IgD-negative memory B cell (primary cell): ENCODE measurements around the gene TMEM191C. TPM values are rescaled to one million over a fixed set of nuclear protein-coding genes. Genes with fewer than 3 reads are reported as not detected.
"Not testable (repeated sequence)": the region's sequence is repeated elsewhere in the genome, so short reads cannot be mapped to it uniquely, and the experiment has no call there.

Source experiments
- H3K27ac Mint-ChIP-seq, 3 donors: one replicate each; pipeline ENCODE4 v1.8.0; 2020 to 2022; ENCODE audit warnings: mild to moderate bottlenecking in 3 of 3, mixed read lengths in 3 of 3, moderate library complexity in 1 of 3
- H3K27me3 Mint-ChIP-seq: one replicate; pipeline ENCODE4 v1.8.0; 2021; ENCODE audit warnings: mixed read lengths
- H3K36me3 Mint-ChIP-seq: one replicate; pipeline ENCODE4 v1.8.0; 2020; ENCODE audit warnings: mild to moderate bottlenecking, mixed read lengths
- H3K4me1 Mint-ChIP-seq, 3 donors: one replicate each; pipeline ENCODE4 v1.8.0; 2020 to 2022; ENCODE audit warnings: mixed read lengths in 3 of 3, mild to moderate bottlenecking in 1 of 3
- H3K4me3 Mint-ChIP-seq, 4 donors: one replicate each; pipeline ENCODE4 v1.8.0; 2020 to 2022; ENCODE audit warnings: mild to moderate bottlenecking in 4 of 4, mixed read lengths in 4 of 4, moderate library complexity in 3 of 4
- H3K9me3 Mint-ChIP-seq, 3 donors: one replicate each; pipeline ENCODE4 v1.8.0; 2020 to 2021; ENCODE audit warnings: mixed read lengths in 3 of 3, mild to moderate bottlenecking in 1 of 3
- polyA plus RNA-seq: library from polyadenylated mRNA; unstranded; fragments of 300-500 nt; fragmentation: Illumina TruSeq; gene quantifications from one replicate; pipeline ENCODE4 v1.2.3, GENCODE V29; 2021

Gene TMEM191C
- polyA plus RNA-seq, 1 donor from 2014 or later = 1.3 TPM

DNA sequence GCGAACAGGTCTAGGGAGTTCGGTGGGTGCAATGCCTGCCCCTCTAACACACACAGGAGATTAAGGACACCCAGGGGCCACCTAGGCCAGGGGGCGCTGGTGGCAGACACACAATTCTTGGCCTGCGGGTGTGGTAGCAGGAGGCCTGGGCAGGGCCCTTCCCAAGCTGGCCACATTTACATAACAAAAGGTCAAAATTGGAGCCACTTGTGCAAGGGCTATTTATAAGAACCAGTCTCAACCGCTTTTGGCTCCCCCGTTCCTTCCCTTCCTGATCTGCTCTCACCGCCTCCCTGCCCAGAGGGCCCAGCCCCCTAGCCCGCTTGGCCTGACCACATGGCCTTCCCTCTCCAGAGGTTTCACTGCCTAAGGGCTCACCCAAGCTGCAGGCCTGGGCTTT, 25.1 kb downstream of the TMEM191C start:
- H3K4me3 Mint-ChIP-seq, H3K9me3 Mint-ChIP-seq, H3K27me3 Mint-ChIP-seq, H3K27ac Mint-ChIP-seq, H3K36me3 Mint-ChIP-seq, H3K4me1 Mint-ChIP-seq: not testable (repeated sequence)

DNA sequence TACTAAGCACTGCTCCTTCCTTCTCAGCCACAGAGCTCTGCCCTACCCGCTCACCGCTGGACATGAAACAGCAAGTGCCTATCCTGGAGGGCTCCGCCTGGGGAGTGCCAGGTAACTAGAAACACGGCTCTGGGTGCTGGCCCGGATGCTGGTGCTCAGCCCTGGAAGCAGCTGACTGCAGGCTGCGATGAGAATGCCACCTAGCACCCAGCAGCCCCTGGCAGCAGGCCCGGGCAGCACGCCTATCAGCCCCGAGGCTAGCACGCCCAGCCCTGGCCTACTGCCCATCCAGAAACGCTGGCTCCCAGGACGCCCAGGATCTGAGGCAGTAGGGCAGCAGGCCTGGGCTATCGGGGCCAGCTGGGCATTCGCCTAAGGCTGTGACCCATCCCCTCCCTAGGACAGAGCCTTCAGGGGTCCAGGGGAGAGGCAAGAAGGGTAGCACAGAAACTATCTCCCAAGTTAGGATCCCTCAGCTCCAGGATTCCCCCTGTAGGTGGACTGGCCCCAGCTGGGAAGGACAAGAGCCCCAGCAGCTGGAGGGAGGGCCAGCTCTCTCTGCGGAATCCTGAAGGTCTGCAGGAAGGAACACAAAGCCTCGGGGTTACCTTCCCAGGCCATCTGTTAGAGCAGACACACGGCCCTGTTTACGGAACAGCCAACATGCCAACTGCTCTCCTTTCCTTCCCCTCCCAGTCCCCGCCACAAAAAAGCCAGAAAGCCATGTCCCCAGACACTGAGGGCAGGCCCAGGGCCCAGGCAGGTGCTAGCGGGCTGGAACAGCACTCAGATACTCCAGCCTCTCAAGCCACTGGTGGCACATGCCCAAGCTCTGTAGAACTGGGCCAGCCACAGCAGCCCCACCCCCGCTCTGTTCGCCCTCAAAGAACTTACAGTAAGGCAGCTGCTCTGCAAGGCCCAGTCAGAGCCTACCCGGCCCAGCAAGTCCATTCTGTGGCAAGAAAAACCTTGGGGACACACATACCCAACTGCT, 26.9 kb downstream of the TMEM191C start:
- not testable (repeated sequence) for H3K4me1 Mint-ChIP-seq, H3K9me3 Mint-ChIP-seq, H3K27ac Mint-ChIP-seq, H3K27me3 Mint-ChIP-seq, H3K36me3 Mint-ChIP-seq, H3K4me3 Mint-ChIP-seq

DNA sequence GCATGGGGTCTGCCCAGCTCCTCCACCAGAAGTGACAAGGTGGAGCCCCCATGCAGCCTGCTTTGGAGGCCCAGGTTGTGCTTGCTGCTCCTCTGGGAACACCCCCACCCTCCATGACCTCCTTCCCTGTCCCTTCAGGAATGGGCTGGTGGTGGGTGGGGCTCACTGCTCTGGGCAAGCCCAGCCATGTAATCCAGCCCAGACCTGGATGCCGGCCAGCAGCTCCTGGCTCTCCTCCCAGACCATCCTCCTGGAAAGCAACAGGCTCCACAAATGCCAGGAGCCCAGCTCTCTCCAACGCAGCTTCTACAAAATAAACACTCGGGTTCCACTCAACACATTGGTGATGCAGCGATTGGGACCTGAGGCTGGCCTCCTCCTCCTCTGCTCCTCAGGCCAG, 30.8 kb downstream of the TMEM191C start:
- not testable (repeated sequence) for H3K4me1 Mint-ChIP-seq, H3K27ac Mint-ChIP-seq, H3K36me3 Mint-ChIP-seq, H3K4me3 Mint-ChIP-seq, H3K9me3 Mint-ChIP-seq, H3K27me3 Mint-ChIP-seq

DNA sequence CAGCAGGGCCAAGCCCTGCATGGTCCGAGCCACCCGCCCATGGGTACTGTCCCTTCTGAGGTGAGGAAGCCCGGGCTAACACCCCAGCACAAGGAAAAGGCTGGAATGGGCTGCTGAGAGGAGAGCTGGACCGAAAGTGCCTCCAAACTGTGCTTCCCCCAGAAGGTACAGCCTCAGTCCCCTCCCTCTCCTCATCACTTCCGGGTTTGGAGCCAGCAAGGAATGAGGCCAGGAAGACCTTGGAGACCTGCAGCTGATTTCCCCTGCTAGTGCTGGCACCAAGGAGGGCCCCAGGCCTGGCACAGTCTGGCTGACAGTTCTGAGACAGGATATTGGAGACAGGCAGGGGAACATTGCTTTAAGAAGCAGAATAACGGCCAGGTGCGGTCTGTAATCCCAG, 31.3 kb downstream of the TMEM191C start:
- H3K36me3 Mint-ChIP-seq, H3K9me3 Mint-ChIP-seq, H3K4me3 Mint-ChIP-seq, H3K4me1 Mint-ChIP-seq, H3K27me3 Mint-ChIP-seq, H3K27ac Mint-ChIP-seq: not testable (repeated sequence)

DNA sequence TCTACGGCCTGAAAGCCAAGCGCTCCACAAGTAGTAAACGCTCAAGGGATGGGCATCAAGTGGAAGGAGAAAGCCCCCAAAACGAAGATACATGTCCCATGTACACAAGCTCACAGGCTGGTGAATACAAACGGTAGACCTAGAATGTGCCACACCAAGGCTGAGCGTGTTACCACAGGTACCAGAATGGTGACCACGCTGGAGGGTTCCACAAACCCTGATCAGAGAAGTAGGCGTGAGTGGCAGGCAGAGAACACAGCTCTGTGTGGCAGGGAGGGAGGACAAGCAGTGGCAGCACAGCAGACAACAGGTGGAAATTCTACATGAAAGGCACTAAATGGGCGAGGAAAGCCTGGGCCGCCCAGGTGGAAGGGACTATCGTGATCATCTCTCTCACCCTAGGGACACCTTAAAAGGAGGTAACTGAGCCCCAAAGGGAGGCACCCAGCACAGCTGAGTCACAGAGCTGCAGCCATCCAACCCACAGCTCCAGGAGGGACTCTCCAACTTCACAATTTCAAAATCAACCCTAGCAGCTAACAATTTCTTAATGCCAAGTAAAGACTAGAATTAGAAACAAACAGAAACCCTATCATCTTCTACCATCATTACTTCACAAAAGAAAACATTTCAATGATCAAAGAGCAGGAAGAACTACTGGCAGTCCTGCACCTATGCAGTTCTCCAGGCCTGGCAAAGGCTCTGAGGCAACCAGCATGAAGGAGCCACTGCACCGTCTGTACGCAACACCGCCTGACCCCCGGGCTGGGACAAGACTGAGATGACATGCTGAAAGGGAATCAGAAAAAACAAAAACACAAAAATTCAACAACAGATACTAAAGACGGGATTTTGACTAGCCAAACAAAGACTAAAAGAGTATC, 32.7 kb downstream of the TMEM191C start:
- H3K27me3 Mint-ChIP-seq, H3K9me3 Mint-ChIP-seq, H3K36me3 Mint-ChIP-seq, H3K4me1 Mint-ChIP-seq, H3K27ac Mint-ChIP-seq, H3K4me3 Mint-ChIP-seq: not testable (repeated sequence)

DNA sequence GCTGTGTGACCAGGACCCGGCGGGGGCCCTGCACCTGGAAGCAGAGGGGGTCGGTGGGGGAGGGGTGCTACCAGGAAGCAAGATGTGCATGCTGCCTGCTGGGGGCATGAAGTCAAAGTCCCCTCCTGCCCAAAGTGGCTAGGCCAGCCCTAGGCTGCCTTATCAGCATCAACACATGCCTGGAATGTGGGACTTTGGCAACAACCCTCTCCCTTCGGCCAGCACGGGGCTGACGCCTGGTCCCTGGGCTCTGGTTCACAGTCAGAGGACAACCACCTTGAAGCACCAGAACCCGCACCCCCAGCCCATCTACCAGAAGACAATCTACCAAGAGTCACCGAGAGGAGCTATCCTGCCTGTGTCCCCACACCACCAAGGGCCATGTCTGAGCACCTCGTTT, 43.2 kb downstream of the TMEM191C start:
- not testable (repeated sequence) for H3K9me3 Mint-ChIP-seq, H3K27me3 Mint-ChIP-seq, H3K4me1 Mint-ChIP-seq, H3K4me3 Mint-ChIP-seq, H3K36me3 Mint-ChIP-seq, H3K27ac Mint-ChIP-seq

DNA sequence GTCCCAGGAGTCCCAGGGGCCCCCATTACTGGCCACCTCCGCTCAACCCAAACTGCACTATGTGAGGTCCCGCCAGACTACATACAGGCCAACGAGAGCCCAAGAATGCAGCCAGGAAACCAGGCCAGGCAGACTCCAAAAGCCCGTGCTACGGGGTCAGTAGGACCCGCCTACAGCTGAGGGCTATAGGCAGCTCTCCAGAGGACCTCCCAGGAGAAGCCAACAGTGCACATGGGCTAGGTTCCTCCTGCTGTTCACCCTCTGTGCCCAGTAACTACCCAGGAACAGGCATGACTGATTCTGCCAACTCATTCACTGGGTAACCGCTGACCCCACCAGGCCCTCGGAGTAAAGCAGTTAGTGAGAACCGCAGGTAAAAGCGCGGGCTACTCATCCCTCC, 44.8 kb downstream of the TMEM191C start:
- not testable (repeated sequence) for H3K36me3 Mint-ChIP-seq, H3K27me3 Mint-ChIP-seq, H3K4me3 Mint-ChIP-seq, H3K27ac Mint-ChIP-seq, H3K4me1 Mint-ChIP-seq, H3K9me3 Mint-ChIP-seq

DNA sequence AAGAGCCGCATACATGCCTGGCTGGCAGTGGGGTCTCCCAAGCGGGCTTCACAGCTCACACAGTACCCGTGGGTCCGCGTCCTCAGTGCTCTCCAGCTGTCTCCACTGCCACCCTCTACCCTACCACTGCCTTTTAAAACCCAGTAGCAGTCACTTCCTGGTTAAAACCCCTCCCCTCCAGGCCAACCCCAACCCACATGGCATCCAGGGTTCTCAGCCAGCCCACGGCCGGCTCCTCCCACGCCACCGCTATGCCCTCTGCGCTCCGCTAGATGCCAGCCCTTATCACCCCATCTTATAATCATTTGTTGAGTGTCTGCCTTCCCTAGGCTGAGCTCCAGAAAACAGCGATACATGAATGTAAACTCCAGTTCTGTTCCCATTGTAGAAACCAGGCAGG, 46.9 kb downstream of the TMEM191C start:
- not testable (repeated sequence) for H3K4me3 Mint-ChIP-seq, H3K27ac Mint-ChIP-seq

DNA sequence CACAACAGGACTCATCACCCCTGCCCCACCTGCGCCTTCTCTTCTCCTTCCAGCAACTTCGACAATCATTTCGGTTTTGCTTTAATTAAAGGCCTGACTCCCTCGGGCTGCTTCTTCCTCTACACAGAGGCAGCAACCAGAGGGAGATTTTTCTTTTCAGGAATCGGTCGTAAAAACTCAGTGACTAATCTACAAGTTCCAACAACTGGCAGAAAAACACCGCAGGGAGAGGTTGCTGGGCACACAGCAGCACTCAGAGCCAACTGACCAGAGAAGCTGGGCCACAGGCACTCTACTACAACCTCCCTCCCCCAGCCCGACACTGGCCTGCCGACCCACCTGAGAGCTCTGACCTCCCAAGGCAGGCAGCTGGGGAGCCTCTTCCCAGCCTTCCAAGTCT, 48.0 kb downstream of the TMEM191C start:
- not testable (repeated sequence) for H3K27ac Mint-ChIP-seq, H3K4me1 Mint-ChIP-seq, H3K9me3 Mint-ChIP-seq, H3K36me3 Mint-ChIP-seq, H3K27me3 Mint-ChIP-seq, H3K4me3 Mint-ChIP-seq

More for the DNA sequence above, 46.9 kb downstream of the TMEM191C start:
- H3K36me3 Mint-ChIP-seq, H3K4me1 Mint-ChIP-seq, H3K27me3 Mint-ChIP-seq, H3K9me3 Mint-ChIP-seq: not testable (repeated sequence)

DNA sequence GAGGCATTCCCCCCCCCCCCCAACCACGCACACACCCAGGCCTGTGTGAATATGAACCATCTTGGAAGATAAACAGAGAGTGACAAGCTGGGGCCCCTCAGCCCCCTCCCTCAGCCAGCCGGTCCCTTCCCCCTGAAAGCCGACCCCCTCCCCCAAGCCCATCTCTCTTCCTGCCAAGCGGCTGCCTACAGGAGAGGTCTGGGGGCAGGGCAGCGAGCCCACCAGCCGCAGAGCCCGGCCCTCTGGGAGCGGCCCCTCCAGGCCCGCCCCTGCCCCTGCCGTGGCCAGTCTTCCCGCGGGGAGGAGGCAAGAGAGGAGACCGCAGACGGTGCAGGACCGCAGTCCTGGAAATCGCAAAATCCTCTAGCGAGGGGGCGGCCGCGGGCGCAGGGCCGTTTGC, 49.3 kb downstream of the TMEM191C start:
- not testable (repeated sequence) for H3K4me3 Mint-ChIP-seq, H3K27me3 Mint-ChIP-seq, H3K4me1 Mint-ChIP-seq, H3K36me3 Mint-ChIP-seq, H3K9me3 Mint-ChIP-seq, H3K27ac Mint-ChIP-seq

DNA sequence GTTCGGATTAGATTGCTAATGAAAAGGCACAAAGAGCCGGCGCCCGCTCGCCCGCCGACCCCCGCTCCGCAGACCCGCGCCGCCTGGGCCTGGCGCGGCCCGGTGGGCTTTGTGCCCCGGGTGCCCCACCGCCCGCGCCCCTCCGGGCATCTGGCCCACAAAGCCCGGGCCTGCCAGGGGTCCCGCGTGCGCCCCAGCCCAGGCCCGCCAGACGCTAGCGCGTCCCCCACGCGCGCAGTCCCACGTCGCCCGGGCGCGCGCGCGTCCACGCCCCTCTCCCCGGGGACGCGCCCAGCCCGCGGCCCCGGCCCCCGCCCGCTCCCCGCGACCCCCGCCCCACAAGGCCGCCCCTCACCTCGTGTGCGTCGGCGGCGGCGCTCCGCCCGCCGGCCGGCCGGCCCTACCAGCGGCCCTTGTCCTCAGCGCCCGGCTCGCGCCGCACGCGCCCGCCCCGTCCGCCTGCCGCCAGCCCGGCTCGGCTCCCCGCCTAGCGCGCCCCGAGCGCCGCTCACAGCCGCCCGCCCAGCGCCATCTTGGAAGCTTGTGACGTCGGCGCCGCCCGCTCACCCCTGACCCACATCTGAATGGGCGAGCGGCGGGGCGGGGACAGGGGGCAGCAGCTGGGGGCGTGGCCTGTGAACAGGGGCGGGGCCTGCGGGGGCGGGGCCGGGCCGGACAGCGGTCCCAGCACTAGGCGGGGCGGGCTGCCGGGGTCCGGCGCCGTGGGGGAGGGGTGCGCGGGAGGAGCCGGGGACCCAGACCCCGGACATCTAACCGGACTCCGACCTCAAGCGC, 50.0 kb downstream of the TMEM191C start:
- H3K4me3 Mint-ChIP-seq, H3K36me3 Mint-ChIP-seq, H3K9me3 Mint-ChIP-seq, H3K4me1 Mint-ChIP-seq, H3K27me3 Mint-ChIP-seq, H3K27ac Mint-ChIP-seq: not testable (repeated sequence)

Other genes starting within 250 kb of the TMEM191C start
- 0.16 TPM for gene RIMBP3B, start 83.6 kb upstream of the TMEM191C start, polyA plus RNA-seq
- gene HIC2, start 50.0 kb upstream of the TMEM191C start, polyA plus RNA-seq = 0.34 TPM
- gene RIMBP3C, start 84.1 kb downstream of the TMEM191C start, polyA plus RNA-seq = 0.29 TPM
- gene UBE2L3, start 100.3 kb downstream of the TMEM191C start, polyA plus RNA-seq = 106 TPM
- 94.2 TPM for gene YDJC, start 162.6 kb downstream of the TMEM191C start, polyA plus RNA-seq
- gene CCDC116, start 165.4 kb downstream of the TMEM191C start, polyA plus RNA-seq = 0.11 TPM
- 61.5 TPM for gene SDF2L1, start 174.9 kb downstream of the TMEM191C start, polyA plus RNA-seq
- gene PPIL2, start 198.6 kb downstream of the TMEM191C start, polyA plus RNA-seq = 30.4 TPM